Stimulated activated CD8-positive, alpha-beta memory T cell treated with anti-CD3 and anti-CD28 coated beads, Interleukin-12 subunit alpha, Interleukin-12 subunit beta, amount 100 ng/mL, for 4 hours (primary cell): ENCODE data around the gene ORC6.
"Not testable (repeated sequence)": the region's sequence is repeated elsewhere in the genome, so short reads cannot be mapped to it uniquely, and the experiment has no call there.

ENCODE experiments used
- DNase-seq: peaks from one replicate; pipeline ENCODE4 v3.0.0-alpha.2; 2020; ENCODE audit warnings: low read depth

ORC6 gene

GRCh38 chr16:46689365-46690280 is at the start of gene ORC6:
Gene ORC6 (plus strand): TSS chr16:46689659. CDS start chr16:46689706, 47 bp downstream.
- DNase-seq: peak; percentile 93

DNA sequence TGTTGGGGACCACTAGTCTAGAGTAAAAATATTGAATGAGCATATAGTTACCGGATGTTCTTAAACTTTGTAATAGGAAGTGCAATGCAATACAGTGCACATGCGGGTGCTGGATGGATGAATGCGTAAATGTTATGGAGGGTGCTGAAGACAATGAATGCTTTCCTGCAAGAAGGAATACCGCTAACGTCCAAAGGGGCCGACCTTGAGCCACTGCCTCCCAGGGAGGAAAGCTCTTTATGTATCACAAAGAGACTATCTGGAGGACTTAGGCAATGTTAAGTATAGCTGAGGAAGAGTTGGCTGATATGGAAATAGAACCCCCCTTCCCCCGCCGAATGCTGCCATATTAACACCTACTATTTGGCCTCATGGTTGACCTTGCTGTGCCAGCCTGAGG is 40.8 kb upstream of the ORC6 start:
- no peak for DNase-seq

GRCh38 chr16:46649588-46650253 is 39.7 kb upstream of the ORC6 start:
- no peak for DNase-seq

DNA sequence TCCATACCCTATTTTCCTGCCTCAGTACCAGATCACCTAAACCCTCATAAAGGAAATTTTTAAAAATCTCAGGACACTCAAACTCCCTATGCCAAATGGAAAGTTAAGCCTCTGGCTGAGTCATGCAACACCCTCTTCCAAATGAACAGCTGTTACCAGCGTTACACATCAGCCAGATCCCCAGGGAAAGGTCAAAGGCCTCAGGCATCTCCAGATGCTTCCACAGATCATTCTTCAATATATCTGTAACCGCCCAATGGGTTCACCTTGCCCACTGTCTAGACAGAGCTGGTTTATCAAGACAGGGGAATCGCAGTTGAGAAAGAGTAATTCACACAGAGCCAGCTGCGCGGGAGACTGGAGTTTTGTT is 39.2 kb upstream of the ORC6 start:
- no peak for DNase-seq

DNA sequence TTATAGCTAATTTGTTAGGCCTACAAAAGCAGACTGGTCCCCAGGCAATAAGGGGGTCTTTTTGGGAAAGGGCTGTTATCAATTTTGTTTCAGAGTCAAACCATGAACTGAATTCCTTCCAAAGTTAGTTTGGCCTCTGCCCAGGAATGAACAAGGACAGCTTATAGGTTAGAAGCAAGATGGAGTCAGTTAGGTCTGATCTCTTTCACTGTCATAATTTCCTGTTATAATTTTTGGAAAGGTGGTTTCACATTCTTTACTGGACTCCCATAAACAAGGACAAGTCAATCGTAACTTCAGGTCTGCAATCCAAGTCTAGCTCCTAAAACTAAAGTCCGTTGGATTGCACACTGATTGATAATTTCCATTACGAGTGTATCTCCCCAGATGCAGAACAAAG is 38.2 kb upstream of the ORC6 start:
- DNase-seq: no peak

- no peak for DNase-seq
These were observed 30.5 kb upstream of the ORC6 start for GRCh38 chr16:46658925-46659324.

DNA sequence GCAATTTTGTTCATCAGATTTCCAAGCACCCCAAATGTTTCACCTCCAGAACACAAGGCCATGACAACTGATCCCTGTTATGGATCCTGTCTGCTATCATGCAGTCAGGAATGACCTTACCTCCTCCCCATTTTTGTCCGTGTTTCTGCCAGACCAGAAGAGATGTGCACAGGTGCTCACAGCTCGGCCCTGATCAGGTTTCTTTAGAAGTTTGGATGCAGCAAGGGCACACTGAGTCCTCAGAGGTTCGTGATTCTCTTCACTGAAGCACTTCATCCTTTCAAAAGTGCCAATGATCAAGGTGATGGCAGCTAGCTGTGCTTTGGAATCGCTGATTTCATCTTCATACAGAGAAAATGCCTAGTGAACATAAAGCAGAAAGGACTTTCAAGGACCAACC is 27.3 kb upstream of the ORC6 start:
- no peak for DNase-seq

- no peak for DNase-seq
These were observed 16.0 kb upstream of the ORC6 start for GRCh38 chr16:46673320-46674013.

GRCh38 chr16:46677943-46678342 is 11.5 kb upstream of the ORC6 start:
- not testable (repeated sequence) for DNase-seq

DNA sequence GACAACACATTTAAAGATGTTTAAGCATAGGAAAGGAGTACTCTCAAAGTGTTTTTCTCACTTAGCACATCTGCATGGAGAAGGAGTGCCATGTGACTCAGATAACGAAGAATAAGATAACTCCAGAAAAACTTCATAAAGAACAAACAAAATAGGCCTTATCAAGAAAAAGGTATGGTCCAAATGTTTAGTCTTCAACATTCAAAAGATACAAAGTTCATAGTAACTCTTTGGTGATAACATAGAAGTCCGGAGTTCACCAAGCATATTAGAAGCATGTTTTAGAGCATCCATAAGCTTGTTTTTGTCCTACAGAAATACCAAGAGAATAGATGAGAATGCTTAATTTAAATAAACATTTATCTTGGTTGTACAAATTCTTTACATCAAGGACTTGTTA is 7.6 kb upstream of the ORC6 start:
- not testable (repeated sequence) for DNase-seq

- no peak for DNase-seq
These were observed 2.5 kb upstream of the ORC6 start for GRCh38 chr16:46686815-46687473.

DNA sequence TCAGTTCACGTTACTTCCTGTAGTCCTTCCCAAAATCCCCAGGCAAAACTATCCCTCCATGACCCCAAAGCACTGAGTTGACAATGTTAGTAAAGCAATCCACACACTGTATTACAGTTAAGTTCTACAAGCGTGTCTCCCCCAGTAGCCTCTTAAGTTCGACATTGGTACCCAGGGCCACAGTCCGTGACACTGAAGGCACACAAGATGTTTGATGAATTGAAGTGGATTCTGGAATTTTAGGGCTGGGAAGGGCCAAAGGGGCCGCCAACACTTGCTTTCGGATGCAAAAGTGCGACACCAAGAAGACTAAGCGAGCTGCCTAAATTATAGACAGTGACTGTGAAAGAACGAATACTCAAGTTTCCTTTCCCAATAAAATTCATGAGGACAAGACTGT is 2.0 kb upstream of the ORC6 start:
- no peak for DNase-seq

GRCh38 chr16:46688101-46688653 is 1.3 kb upstream of the ORC6 start:
- DNase-seq: no peak

GRCh38 chr16:46688654-46689364 is 650 bp upstream of the ORC6 start, which contains the start of gene VPS35:
Gene VPS35 (minus strand): TSS chr16:46689178. CDS start chr16:46689133, 45 bp downstream.
- peak; percentile 99 for DNase-seq

GRCh38 chr16:46690281-46691178 is 1.1 kb downstream of the ORC6 start:
- DNase-seq: no peak

DNA sequence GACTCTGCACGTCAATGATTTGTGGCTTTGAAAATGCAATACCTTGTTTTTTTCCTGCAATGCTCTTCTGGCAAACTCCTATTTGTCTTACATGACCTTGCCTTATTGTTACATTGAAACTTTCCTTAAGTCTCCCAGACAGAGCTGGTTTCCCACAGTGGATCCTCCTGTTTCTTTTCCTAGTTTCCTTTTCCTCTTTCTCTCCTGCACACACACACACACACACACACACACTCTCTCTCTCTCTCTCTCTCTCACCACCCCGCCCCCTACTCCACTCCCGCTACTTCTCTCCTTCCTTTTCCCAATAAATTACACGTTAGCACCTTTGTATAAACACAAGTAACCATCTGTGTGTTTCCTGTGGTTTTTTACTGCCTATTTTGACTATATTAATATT is 2.3 kb downstream of the ORC6 start:
- DNase-seq: no peak

GRCh38 chr16:46693598-46693997 is 4.1 kb downstream of the ORC6 start:
- DNase-seq: no peak

DNA sequence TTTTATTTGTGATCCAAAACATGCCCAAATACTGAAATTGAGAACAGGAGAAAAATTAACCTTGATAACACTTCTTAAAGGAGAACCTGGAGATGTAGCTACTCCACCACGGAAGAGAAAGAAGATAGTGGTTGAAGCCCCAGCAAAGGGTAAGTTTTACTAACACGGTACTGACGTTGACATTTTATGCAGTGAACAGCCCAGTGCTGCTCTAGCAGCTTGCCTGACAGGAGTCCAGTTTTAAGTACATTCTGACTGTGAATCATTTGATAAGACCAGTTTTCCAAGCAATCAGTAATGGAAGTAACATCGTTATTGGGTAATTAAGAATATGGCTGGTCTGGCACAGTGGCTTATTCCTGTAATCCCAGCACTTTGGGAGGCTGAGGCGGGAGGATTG is 6.5 kb downstream of the ORC6 start:
- DNase-seq: no peak

GRCh38 chr16:46696957-46697356 is 7.5 kb downstream of the ORC6 start:
- DNase-seq: no peak

GRCh38 chr16:46700048-46700447 is 10.6 kb downstream of the ORC6 start:
- no peak for DNase-seq
